ENCODE measurements around the gene RNF112.

DNA sequence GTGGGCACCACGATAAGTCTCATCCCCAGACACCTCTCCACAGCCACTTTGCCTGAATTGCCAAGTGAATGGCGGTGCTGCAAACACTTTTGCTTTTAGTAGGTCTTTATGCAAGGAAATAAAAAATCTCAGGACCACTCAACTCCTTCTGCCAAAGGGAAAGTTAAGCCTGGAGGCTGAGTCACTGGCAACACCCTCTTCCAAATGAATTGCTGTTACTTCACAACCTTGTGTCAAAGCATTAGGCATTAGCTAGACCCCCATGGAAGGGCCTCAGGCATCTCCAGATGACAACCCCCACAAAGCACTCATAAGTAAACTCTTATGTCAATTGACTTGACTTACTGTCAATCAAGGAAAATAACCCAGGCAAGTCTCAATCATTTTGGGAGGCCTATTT, 43.0 kb downstream of the RNF112 start:
- no peak for TF ChIP-seq EZH2phosphoT487 (IDR thresholded peaks at IDR 0.05; ENCODE audit: insufficient read depth, low read depth)
- no peak for TF ChIP-seq EZH2 (IDR thresholded peaks at IDR 0.05; ENCODE audit: insufficient read depth, poor library complexity, severe bottlenecking)

All from GM23248 (cell line).